H9 (cell line): ENCODE results near the gene SLC9A9. TPM values are rescaled to one million over a fixed set of nuclear protein-coding genes. Genes with fewer than 3 reads are reported as not detected.

Experiments used
- DNase-seq: peaks from one replicate; pipeline ENCODE4 v3.0.0-alpha.2; 2017
- H2AFZ ChIP-seq: one replicate; pipeline ENCODE4 v1.6.1; 2013; ENCODE audit warnings: mild to moderate bottlenecking, low read length, control low read depth, moderate library complexity
- H2AK5ac ChIP-seq: 2 replicates; pipeline ENCODE4 v1.6.1; 2013; ENCODE audit warnings: low read length, control low read depth, mixed read lengths; ENCODE audit not compliant: insufficient read length
- H2BK120ac ChIP-seq: one replicate; pipeline ENCODE4 v1.6.1; 2013; ENCODE audit warnings: low read depth, mild to moderate bottlenecking, low read length, control low read depth, inconsistent platforms; ENCODE audit not compliant: poor library complexity, severe bottlenecking
- H2BK12ac ChIP-seq: 2 replicates; pipeline ENCODE4 v1.6.1; 2013; ENCODE audit warnings: low read length, control low read depth, mixed read lengths, low read depth; ENCODE audit not compliant: insufficient read length
- H2BK15ac ChIP-seq: 2 replicates; pipeline ENCODE4 v1.6.1; 2013; ENCODE audit warnings: low read depth, low read length, control low read depth
- H2BK20ac ChIP-seq: one replicate; pipeline ENCODE4 v1.6.1; 2013; ENCODE audit warnings: low read depth, mild to moderate bottlenecking, low read length, control low read depth, inconsistent platforms; ENCODE audit not compliant: poor library complexity, severe bottlenecking
- H2BK5ac ChIP-seq: 2 replicates; pipeline ENCODE4 v1.6.1; 2013; ENCODE audit warnings: low read length, control low read depth, mixed read lengths; ENCODE audit not compliant: insufficient read length
- H3K14ac ChIP-seq: 2 replicates; pipeline ENCODE4 v1.6.1; 2013; ENCODE audit warnings: low read length, control low read depth; ENCODE audit not compliant: insufficient read depth
- H3K18ac ChIP-seq: 2 replicates; pipeline ENCODE4 v1.6.1; 2013; ENCODE audit warnings: low read depth, mild to moderate bottlenecking, mixed read lengths, low read length, control low read depth; ENCODE audit not compliant: insufficient read length
- H3K23ac ChIP-seq: 2 replicates; pipeline ENCODE4 v1.6.1; 2013; ENCODE audit warnings: low read length, control low read depth, mixed read lengths, low read depth; ENCODE audit not compliant: insufficient read length
- H3K23me2 ChIP-seq: 2 replicates; pipeline ENCODE4 v1.6.1; 2013; ENCODE audit warnings: low read depth, mild to moderate bottlenecking, mixed read lengths, low read length, control low read depth; ENCODE audit not compliant: insufficient read length, poor library complexity, severe bottlenecking
- H3K27ac ChIP-seq: 2 replicates; pipeline ENCODE4 v1.5.1; 2013; ENCODE audit warnings: low read length, control low read depth, mixed read lengths, low read depth; ENCODE audit not compliant: insufficient read length
- H3K27me3 ChIP-seq: 2 replicates; pipeline ENCODE4 v1.6.1; 2013; ENCODE audit warnings: low read length, control low read depth, inconsistent platforms; ENCODE audit not compliant: insufficient read depth
- H3K4ac ChIP-seq: 2 replicates; pipeline ENCODE4 v1.6.1; 2013; ENCODE audit warnings: low read depth, mild to moderate bottlenecking, control low read depth, inconsistent platforms, low read length, moderate library complexity
- H3K4me1 ChIP-seq: 2 replicates; pipeline ENCODE4 v1.6.1; 2013; ENCODE audit warnings: low read length, control low read depth, inconsistent platforms; ENCODE audit not compliant: insufficient read depth
- H3K4me2 ChIP-seq: 2 replicates; pipeline ENCODE4 v1.6.1; 2013; ENCODE audit warnings: low read length, control low read depth, mixed read lengths; ENCODE audit not compliant: insufficient read length, insufficient read depth
- H3K56ac ChIP-seq: 2 replicates; pipeline ENCODE4 v1.6.1; 2013; ENCODE audit warnings: low read depth, mild to moderate bottlenecking, mixed read lengths, low read length, control low read depth; ENCODE audit not compliant: insufficient read length
- H3K79me1 ChIP-seq: 2 replicates; pipeline ENCODE4 v1.6.1; 2013; ENCODE audit warnings: low read depth, mild to moderate bottlenecking, moderate library complexity, low read length, control low read depth, inconsistent platforms; ENCODE audit not compliant: insufficient read depth, poor library complexity, severe bottlenecking
- H3K79me2 ChIP-seq: 2 replicates; pipeline ENCODE4 v1.6.1; 2013; ENCODE audit warnings: low read length, control low read depth, inconsistent platforms; ENCODE audit not compliant: insufficient read depth
- H3K9ac ChIP-seq: 2 replicates; pipeline ENCODE4 v1.6.1; 2013; ENCODE audit warnings: low read length, control low read depth, mixed read lengths; ENCODE audit not compliant: insufficient read length; ENCODE audit errors: extremely low read depth
- H3K9me3 ChIP-seq: one replicate; pipeline ENCODE4 v1.6.1; 2013; ENCODE audit warnings: low read depth, low read length, inconsistent platforms; ENCODE audit not compliant: control insufficient read depth
- H3T11ph ChIP-seq: one replicate; pipeline ENCODE4 v1.6.1; 2013; ENCODE audit warnings: mild to moderate bottlenecking, low read length, control low read depth, inconsistent platforms
- H4K20me1 ChIP-seq: one replicate; pipeline ENCODE4 v1.6.1; 2013; ENCODE audit not compliant: control insufficient read depth, insufficient read length, insufficient read depth
- H4K5ac ChIP-seq: 2 replicates; pipeline ENCODE4 v1.6.1; 2013; ENCODE audit warnings: low read depth, mild to moderate bottlenecking, mixed read lengths, low read length, control low read depth; ENCODE audit not compliant: insufficient read length
- H4K8ac ChIP-seq: replicated peaks from 2 replicates; pipeline ENCODE4 v1.6.1; 2013; ENCODE audit warnings: low read length, control low read depth, mixed read lengths, low read depth; ENCODE audit not compliant: insufficient read length
- H4K91ac ChIP-seq: 2 replicates; pipeline ENCODE4 v1.6.1; 2013; ENCODE audit warnings: low read depth, mild to moderate bottlenecking, moderate library complexity, mixed read lengths, low read length, control low read depth; ENCODE audit not compliant: insufficient read length
- H3K27ac Mint-ChIP-seq, 3 experiments: 2 replicates in 2 of 3; 3 replicates in 1 of 3; pipeline ENCODE4 v1.8.0; 2020 to 2021; ENCODE audit warnings: mixed read lengths in 3 of 3, mild to moderate bottlenecking in 1 of 3, moderate library complexity in 1 of 3
- H3K27me3 Mint-ChIP-seq: 2 replicates; pipeline ENCODE4 v1.8.0; 2021; ENCODE audit warnings: low read depth, mild to moderate bottlenecking, moderate library complexity, mixed read lengths
- H3K36me3 Mint-ChIP-seq, 3 experiments: 2 replicates in 2 of 3; 3 replicates in 1 of 3; pipeline ENCODE4 v1.8.0; 2020 to 2021; ENCODE audit warnings: low read depth in 3 of 3, mixed read lengths in 3 of 3; ENCODE audit not compliant: insufficient read depth in 1 of 3
- H3K4me1 Mint-ChIP-seq, 2 experiments: 2 replicates each; pipeline ENCODE4 v1.8.0; 2020; ENCODE audit warnings: mixed read lengths in 2 of 2
- H3K4me3 Mint-ChIP-seq, 2 experiments: 2 replicates in 1 of 2; 3 replicates in 1 of 2; pipeline ENCODE4 v1.8.0; 2020 to 2021; ENCODE audit warnings: mild to moderate bottlenecking in 2 of 2, mixed read lengths in 2 of 2, moderate library complexity in 1 of 2
- H3K9me3 Mint-ChIP-seq, 2 experiments: 2 replicates in 1 of 2; 3 replicates in 1 of 2; pipeline ENCODE4 v1.8.0; 2020; ENCODE audit warnings: mild to moderate bottlenecking in 2 of 2, mixed read lengths in 2 of 2, moderate library complexity in 1 of 2
- total RNA-seq: library from RNA; stranded (reverse); gene quantifications from 2 replicates; pipeline ENCODE4 v1.2.1, GENCODE V29; 2021
- TF ChIP-seq, protein P1 (sequence below): fragments of 200-600 bp; sonication (generic); conservative IDR thresholded peaks from 3 replicates; pipeline ENCODE4 v1.8.0; 2021; ENCODE audit warnings: antibody characterized with exemption, mild to moderate bottlenecking

The SLC9A9 gene
- total RNA-seq, 1 experiment from 2014 or later, result 0.35 TPM

GRCh38 chr3:143255739-143256138 lies 592.5 kb downstream of the SLC9A9 start:
- Histone ChIP-seq H4K5ac (no peak overlapping the region), H3K14ac (no peak overlapping the region), H3K27ac (no peak overlapping the region), H4K8ac (no peak overlapping the region), H3K18ac (no peak overlapping the region), H2BK120ac (no peak overlapping the region), H3K4me2 (no peak overlapping the region), H2AK5ac (no peak overlapping the region), H3K56ac (no peak overlapping the region), H2BK5ac (no peak overlapping the region), H4K91ac (no peak overlapping the region), H3K9ac (no peak overlapping the region), H4K20me1 (no peaks in the 10 kb centered on the region), H2BK20ac (no peak overlapping the region), H3K4me1 (no peaks in the 10 kb centered on the region), H2BK15ac (no peak overlapping the region), H3K23ac (no peak overlapping the region), H2BK12ac (no peak overlapping the region), H3K79me1 (no peaks in the 10 kb centered on the region), H3K79me2 (no peaks in the 10 kb centered on the region), H3K27me3 (no peaks in the 10 kb centered on the region), H3T11ph (no peak overlapping the region), H3K23me2 (no peaks in the 10 kb centered on the region), H3K9me3 (no peaks in the 10 kb centered on the region), H2AFZ (no peak overlapping the region), H3K4ac (no peak overlapping the region)
- TF ChIP-seq, protein P1, sequence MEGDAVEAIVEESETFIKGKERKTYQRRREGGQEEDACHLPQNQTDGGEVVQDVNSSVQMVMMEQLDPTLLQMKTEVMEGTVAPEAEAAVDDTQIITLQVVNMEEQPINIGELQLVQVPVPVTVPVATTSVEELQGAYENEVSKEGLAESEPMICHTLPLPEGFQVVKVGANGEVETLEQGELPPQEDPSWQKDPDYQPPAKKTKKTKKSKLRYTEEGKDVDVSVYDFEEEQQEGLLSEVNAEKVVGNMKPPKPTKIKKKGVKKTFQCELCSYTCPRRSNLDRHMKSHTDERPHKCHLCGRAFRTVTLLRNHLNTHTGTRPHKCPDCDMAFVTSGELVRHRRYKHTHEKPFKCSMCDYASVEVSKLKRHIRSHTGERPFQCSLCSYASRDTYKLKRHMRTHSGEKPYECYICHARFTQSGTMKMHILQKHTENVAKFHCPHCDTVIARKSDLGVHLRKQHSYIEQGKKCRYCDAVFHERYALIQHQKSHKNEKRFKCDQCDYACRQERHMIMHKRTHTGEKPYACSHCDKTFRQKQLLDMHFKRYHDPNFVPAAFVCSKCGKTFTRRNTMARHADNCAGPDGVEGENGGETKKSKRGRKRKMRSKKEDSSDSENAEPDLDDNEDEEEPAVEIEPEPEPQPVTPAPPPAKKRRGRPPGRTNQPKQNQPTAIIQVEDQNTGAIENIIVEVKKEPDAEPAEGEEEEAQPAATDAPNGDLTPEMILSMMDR, result no peak
- Mint-ChIP-seq H3K4me3 (no peak overlapping the region), H3K9me3 (no peaks in the 10 kb centered on the region; a peak in 1 of 5 replicates), H3K36me3 (no peaks in the 10 kb centered on the region; a peak in 1 of 7 replicates), H3K27me3 (no peaks in the 10 kb centered on the region; the same call in 1 of the 2 replicates), H3K27ac (no peak overlapping the region), H3K4me1 (0 out of 4 replicates have a peak, but pooled peaks cover 0 to 2% of the 10 kb centered on the region in 2 experiments)
- no peak for DNase-seq
